Activated naive CD4-positive, alpha-beta T cell treated with anti-CD3 and anti-CD28 coated beads, Interleukin-2, amount 50 U/mL, for 24 hours (primary cell): Measurements from ENCODE around the gene HYKK.
"Not testable (repeated sequence)": the region's sequence is repeated elsewhere in the genome, so short reads cannot be mapped to it uniquely, and the experiment has no call there.

Source experiments
- H3K27ac Mint-ChIP-seq: one replicate; pipeline ENCODE4 v1.8.0; 2021; ENCODE audit warnings: mild to moderate bottlenecking, mixed read lengths
- H3K27me3 Mint-ChIP-seq: one replicate; pipeline ENCODE4 v1.8.0; 2021; ENCODE audit warnings: mixed read lengths
- H3K36me3 Mint-ChIP-seq: one replicate; pipeline ENCODE4 v1.8.0; 2021; ENCODE audit warnings: mixed read lengths
- H3K4me1 Mint-ChIP-seq: one replicate; pipeline ENCODE4 v1.8.0; 2021; ENCODE audit warnings: mixed read lengths
- H3K4me3 Mint-ChIP-seq: one replicate; pipeline ENCODE4 v1.8.0; 2021; ENCODE audit warnings: mild to moderate bottlenecking, mixed read lengths
- H3K9me3 Mint-ChIP-seq: one replicate; pipeline ENCODE4 v1.8.0; 2021; ENCODE audit warnings: mixed read lengths

The HYKK gene

GRCh38 chr15:78533331-78533730 lies 26.0 kb downstream of the HYKK start:
- Mint-ChIP-seq H3K4me3 (no peak overlapping the region), H3K4me1 (no peaks in the 10 kb centered on the region)

GRCh38 chr15:78536134-78536533 lies 28.8 kb downstream of the HYKK start:
- no peaks in the 10 kb centered on the region for H3K36me3 Mint-ChIP-seq
- H3K4me3 Mint-ChIP-seq = no peak overlapping the region
- H3K27ac Mint-ChIP-seq = no peak overlapping the region
- H3K9me3 Mint-ChIP-seq = no peaks in the 10 kb centered on the region
- no peaks in the 10 kb centered on the region for H3K27me3 Mint-ChIP-seq
- H3K4me1 Mint-ChIP-seq = peaks cover 4% of the 10 kb centered on the region

More at GRCh38 chr15:78533331-78533730, 26.0 kb downstream of the HYKK start:
- H3K27ac Mint-ChIP-seq = no peak overlapping the region
- no peaks in the 10 kb centered on the region for H3K9me3 Mint-ChIP-seq
- no peaks in the 10 kb centered on the region for H3K27me3 Mint-ChIP-seq
- no peaks in the 10 kb centered on the region for H3K36me3 Mint-ChIP-seq

GRCh38 chr15:78537266-78537905 lies 30.0 kb downstream of the HYKK start:
- Mint-ChIP-seq H3K9me3 (no peaks in the 10 kb centered on the region), H3K36me3 (peaks cover 6% of the 10 kb centered on the region), H3K4me1 (peaks cover 14% of the 10 kb centered on the region), H3K27me3 (no peaks in the 10 kb centered on the region), H3K4me3 (no peak overlapping the region), H3K27ac (no peak overlapping the region)

DNA sequence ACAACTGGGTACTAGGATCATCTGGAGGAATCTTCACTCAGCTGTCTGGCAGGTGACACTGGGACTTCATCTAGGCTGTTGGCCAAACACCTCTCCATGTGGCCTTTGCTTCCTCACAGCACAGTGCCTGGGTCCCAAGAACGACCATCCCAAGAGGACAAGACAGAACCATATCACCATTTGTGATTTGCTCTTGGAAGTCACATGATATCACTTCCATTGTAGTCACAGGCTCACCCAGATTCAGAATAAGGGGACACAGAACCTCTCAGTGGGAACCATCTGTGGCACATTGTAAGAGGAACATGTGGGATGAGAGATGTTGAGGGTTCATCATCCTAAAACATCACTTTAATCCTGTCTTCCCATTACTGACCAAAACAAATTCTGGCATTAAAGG lies 31.0 kb downstream of the HYKK start:
- H3K36me3 Mint-ChIP-seq = peaks cover 9% of the 10 kb centered on the region
- H3K4me1 Mint-ChIP-seq = peaks cover 19% of the 10 kb centered on the region
- H3K9me3 Mint-ChIP-seq = no peaks in the 10 kb centered on the region
- H3K27ac Mint-ChIP-seq = no peak overlapping the region
- H3K27me3 Mint-ChIP-seq = no peaks in the 10 kb centered on the region
- no peak overlapping the region for H3K4me3 Mint-ChIP-seq

GRCh38 chr15:78539464-78540140 lies 32.2 kb downstream of the HYKK start:
- H3K9me3 Mint-ChIP-seq, H3K27me3 Mint-ChIP-seq: not testable (repeated sequence)
- peaks cover 11% of the 10 kb centered on the region for H3K36me3 Mint-ChIP-seq
- peaks cover 24% of the 10 kb centered on the region for H3K4me1 Mint-ChIP-seq
- peak overlapping the region; percentile 97 for H3K4me3 Mint-ChIP-seq
- H3K27ac Mint-ChIP-seq = peak overlapping the region; percentile 100

GRCh38 chr15:78540141-78540870 lies 32.9 kb downstream of the HYKK start, which contains the start of gene PSMA4:
PSMA4 (plus strand) TSS chr15:78540444; CDS start chr15:78541928, 1,484 bp downstream.
- H3K36me3 Mint-ChIP-seq = peaks cover 13% of the 10 kb centered on the region
- peak within 1 kb of the TSS; percentile 97 for H3K4me3 Mint-ChIP-seq
- H3K27me3 Mint-ChIP-seq = no peaks in the 10 kb centered on the region
- H3K4me1 Mint-ChIP-seq = peaks cover 26% of the 10 kb centered on the region
- no peaks in the 10 kb centered on the region for H3K9me3 Mint-ChIP-seq
- peak within 1 kb of the TSS; percentile 100 for H3K27ac Mint-ChIP-seq

DNA sequence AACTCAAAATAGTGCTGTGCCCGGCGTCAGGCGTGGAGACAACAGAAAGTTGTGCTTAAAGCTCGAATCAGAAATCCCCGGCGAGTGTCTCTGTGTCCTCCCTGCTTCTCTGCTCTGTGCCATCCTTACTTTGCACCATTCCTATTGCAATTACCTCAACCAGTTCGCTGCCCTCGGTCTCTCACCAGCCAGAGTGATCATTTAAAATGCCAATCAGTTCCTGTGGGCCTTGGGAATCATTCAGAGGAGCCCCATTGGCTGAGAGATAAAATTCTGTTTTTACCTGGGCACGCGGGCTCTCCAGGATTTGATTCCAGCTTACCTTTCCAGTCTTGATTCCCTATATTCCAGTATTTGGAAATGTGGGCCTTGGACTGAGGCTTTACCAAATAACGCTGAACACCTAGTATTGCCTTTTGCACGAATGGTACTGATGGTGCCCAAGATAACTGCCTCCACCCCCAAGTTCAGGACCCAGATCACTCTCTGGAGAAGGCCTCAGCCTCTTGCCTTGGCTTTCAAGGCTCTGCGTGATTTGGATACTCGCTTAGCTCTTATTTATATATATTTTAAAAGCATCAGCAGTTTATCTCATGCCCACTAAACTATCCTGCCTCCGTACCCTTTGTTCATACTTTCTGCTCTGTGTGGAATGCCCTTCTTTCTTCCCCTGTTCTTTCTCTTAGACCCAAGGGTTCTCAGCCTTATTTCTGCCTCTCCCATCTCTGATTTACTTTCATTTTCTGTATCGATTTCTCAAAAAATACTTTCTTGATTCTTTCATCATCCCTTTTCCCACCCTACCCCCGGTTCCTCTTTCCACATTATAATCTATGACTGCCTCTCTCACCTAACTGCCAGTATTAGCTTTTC lies 33.7 kb downstream of the HYKK start:
- Mint-ChIP-seq H3K4me3 (peak overlapping the region; percentile 97), H3K27me3 (no peaks in the 10 kb centered on the region), H3K27ac (peak overlapping the region; percentile 100), H3K36me3 (peaks cover 13% of the 10 kb centered on the region), H3K9me3 (no peaks in the 10 kb centered on the region), H3K4me1 (peaks cover 26% of the 10 kb centered on the region)

- no peaks in the 10 kb centered on the region for H3K27me3 Mint-ChIP-seq
- peak overlapping the region; percentile 100 for H3K27ac Mint-ChIP-seq
- H3K9me3 Mint-ChIP-seq = no peaks in the 10 kb centered on the region
- peaks cover 13% of the 10 kb centered on the region for H3K36me3 Mint-ChIP-seq
- H3K4me3 Mint-ChIP-seq = peak overlapping the region; percentile 97
- H3K4me1 Mint-ChIP-seq = peaks cover 26% of the 10 kb centered on the region
These were observed 34.3 kb downstream of the HYKK start for GRCh38 chr15:78541744-78542034.

- H3K4me1 Mint-ChIP-seq = peaks cover 26% of the 10 kb centered on the region
- no peaks in the 10 kb centered on the region for H3K27me3 Mint-ChIP-seq
- H3K27ac Mint-ChIP-seq = no peak overlapping the region
- H3K4me3 Mint-ChIP-seq = peak overlapping the region; percentile 97
- H3K36me3 Mint-ChIP-seq = peaks cover 13% of the 10 kb centered on the region
- H3K9me3 Mint-ChIP-seq = no peaks in the 10 kb centered on the region
These were observed 35.3 kb downstream of the HYKK start for GRCh38 chr15:78542647-78543046.

- H3K4me3 Mint-ChIP-seq = no peak overlapping the region
- H3K27me3 Mint-ChIP-seq = no peaks in the 10 kb centered on the region
- H3K36me3 Mint-ChIP-seq = peaks cover 10% of the 10 kb centered on the region
- no peaks in the 10 kb centered on the region for H3K4me1 Mint-ChIP-seq
- H3K9me3 Mint-ChIP-seq = no peaks in the 10 kb centered on the region
- H3K27ac Mint-ChIP-seq = no peak overlapping the region
These were observed 42.8 kb downstream of the HYKK start for GRCh38 chr15:78550194-78550593.

GRCh38 chr15:78550815-78551214 lies 43.4 kb downstream of the HYKK start:
- Mint-ChIP-seq H3K9me3 (no peaks in the 10 kb centered on the region), H3K27me3 (no peaks in the 10 kb centered on the region), H3K36me3 (peaks cover 10% of the 10 kb centered on the region), H3K4me3 (no peak overlapping the region), H3K4me1 (no peaks in the 10 kb centered on the region), H3K27ac (no peak overlapping the region)

DNA sequence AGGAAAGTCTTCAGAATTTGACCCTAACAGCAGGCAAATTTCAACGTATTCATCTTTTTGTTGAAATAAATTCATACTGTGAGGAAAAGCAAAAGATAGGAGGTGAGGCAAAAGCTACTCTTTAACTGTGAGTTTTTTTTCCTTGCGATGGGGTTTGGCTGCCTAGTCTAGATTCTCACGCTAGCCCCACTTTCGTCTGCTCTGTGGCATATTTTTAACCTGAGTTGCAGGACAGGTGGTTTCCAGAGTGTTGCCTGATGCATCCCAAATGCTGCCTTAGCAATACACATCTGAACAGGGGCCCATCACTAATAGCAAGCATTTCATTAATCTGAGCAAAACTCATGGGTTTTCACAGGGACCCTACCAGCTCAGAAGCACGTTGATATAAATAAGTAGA lies 44.5 kb downstream of the HYKK start:
- peaks cover 11% of the 10 kb centered on the region for H3K36me3 Mint-ChIP-seq
- H3K27me3 Mint-ChIP-seq = no peaks in the 10 kb centered on the region
- no peaks in the 10 kb centered on the region for H3K4me1 Mint-ChIP-seq
- H3K4me3 Mint-ChIP-seq = no peak overlapping the region
- H3K27ac Mint-ChIP-seq = no peak overlapping the region
- H3K9me3 Mint-ChIP-seq = no peaks in the 10 kb centered on the region

- Mint-ChIP-seq H3K36me3 (peaks cover 12% of the 10 kb centered on the region), H3K27me3 (no peaks in the 10 kb centered on the region), H3K27ac (no peak overlapping the region), H3K9me3 (no peaks in the 10 kb centered on the region), H3K4me1 (no peaks in the 10 kb centered on the region), H3K4me3 (no peak overlapping the region)
These were observed 45.2 kb downstream of the HYKK start for GRCh38 chr15:78552597-78552996.

DNA sequence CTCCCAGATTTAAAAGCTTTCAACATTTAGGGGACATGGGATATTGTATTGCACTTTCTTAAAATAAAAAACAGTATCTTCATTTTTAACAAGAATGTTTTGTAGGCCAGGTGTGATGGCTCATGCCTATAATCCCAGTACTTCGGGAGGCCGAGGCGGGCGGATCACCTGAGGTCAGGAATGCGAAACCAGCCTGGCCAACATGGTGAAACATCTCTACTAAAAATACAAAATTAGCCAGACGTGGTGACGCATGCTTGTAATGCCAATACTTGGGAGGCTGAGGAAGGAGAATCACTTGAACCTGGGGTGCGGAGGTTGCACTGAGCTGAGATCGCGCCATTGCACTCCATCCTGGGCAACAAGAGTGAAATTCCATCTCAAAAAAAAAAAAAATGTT lies 52.8 kb downstream of the HYKK start:
- H3K4me3 Mint-ChIP-seq, H3K36me3 Mint-ChIP-seq, H3K9me3 Mint-ChIP-seq, H3K27ac Mint-ChIP-seq, H3K27me3 Mint-ChIP-seq: not testable (repeated sequence)
- H3K4me1 Mint-ChIP-seq = peaks cover 10% of the 10 kb centered on the region

DNA sequence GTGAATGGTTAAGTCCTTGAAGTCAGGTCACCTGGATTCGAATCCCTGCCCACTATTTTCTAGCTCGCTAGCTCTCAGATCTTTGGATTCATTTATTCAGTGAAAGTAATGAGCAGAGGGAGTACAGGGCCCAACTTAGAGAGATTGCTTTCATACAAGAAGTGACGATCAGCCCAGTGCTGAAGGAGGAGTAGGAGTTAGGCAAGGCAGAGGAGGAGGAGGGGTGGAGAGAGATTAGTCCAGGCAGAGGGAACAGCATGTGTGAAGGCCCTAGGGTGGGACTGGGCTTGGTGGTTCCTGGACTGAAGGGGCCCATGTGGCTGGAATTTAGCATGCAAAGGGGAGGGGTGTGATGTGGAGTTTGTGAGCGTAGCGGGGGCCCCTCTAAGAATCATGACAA lies 54.1 kb downstream of the HYKK start:
- Mint-ChIP-seq H3K27ac (no peak overlapping the region), H3K4me3 (no peak overlapping the region), H3K36me3 (peaks cover 2% of the 10 kb centered on the region), H3K4me1 (peaks cover 17% of the 10 kb centered on the region), H3K27me3 (peaks cover 12% of the 10 kb centered on the region), H3K9me3 (no peaks in the 10 kb centered on the region)
